DMS153 (cell line): ENCODE results near the gene CARMIL1.

Experiments used
- DNase-seq: peaks from one replicate; lab custom pipeline; 2025; lab: John Stamatoyannopoulos, UW

The CARMIL1 gene

DNA sequence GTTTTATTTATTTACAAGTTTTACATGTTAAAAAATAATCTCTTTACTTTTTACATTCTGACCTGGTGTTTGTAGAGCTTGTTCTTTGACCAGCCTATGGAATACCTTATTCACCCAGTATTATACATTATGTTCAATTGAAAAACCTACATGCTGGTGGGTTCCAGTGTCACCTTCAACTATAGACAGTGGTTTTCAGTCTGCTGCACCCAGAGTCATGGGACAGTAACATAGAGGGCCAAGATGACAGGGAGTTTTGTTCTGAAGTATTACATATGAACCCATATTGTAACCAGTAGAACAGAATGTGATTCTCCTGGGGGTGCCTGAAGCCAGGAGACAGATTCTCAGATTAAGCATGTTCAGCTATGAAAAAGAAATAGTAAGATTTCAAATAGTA is 233.4 kb downstream of the CARMIL1 start:
- no peak for DNase-seq

DNA sequence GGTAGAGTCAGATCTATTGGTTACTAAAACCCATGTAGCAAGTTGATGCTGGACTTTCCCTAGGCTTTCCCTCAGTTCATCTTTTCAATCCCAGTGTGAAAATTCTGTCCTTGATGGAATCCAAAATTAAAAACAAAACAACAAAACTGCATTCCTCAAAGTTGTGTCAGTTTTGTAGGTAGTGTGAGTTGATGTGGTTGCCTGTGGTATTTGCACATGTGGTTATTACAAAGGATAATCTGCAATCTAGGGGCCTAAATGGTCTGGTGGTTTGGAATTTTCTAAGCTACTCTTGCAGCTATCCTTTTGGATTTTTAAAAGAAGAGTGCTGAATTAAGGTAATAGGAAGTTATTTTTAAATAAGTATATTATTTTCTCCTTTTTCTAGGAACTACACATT is 240.7 kb downstream of the CARMIL1 start:
- no peak for DNase-seq

DNA sequence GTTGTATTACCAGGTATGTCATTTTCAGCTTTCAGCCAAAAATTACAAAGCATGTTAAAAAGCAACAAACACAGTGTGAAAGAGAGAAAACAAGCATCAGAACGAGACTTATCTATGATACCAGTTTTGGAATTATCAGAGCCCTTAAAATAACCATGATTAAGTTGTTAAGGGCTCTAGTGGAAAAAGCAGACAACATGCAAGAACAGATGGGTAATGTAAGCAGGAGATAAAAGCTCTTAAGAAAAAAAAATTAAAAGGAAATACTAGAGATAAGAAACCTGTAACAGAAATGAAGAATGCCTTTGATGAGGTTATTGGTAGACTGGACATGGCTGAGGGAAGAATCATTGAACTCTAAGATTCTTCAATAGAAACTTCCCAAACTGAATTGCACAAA is 245.4 kb downstream of the CARMIL1 start:
- DNase-seq: no peak

DNA sequence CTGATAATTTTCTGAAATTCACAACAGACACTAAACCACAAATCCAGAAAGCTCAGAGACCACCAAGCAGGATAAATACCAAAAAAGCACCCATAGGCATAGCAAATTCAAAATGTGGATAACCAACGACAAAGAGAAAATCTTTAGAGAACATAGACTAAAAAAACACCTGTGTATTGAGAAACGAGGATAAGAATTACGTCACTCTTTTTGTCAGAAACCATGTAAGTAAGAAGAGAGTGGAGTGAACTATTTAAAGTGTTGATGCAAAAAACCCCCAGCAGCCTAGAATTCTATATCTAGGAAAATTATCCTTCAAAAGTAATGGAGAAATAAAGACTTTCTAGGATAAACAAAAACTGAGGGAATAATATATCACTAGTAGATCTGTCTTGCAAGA is 245.9 kb downstream of the CARMIL1 start:
- no peak for DNase-seq

DNA sequence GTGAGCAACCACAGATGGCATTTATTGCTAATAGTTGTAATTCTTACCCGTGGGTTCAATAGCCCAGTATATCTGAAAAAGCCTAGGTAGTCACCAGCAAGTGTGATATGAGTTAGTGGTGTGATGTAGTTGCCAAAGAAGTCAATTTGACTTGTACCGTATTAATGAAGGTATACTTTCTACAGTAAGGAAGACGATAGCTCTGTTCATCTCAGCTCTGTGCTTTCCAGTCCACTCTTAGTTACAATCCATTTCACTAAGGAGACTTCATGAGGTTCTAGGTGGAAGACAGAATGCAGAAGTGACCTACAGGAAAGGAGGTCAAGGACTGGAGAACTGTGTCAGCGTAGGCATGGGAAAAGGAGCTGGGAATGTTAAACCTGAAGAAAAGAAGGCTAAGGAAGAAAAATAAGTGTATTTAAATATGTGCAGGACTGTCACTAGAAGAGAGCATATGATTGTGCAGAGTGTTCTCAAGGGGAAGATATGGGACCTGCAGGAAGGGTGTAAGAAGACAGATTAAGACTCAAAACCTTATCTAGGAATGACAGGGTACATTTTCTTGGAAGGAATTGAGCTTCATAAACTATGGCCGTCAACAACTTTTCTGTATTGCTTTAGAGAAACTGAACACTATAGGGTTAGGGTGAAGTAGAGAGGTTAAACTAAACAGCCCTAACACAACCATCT is 255.9 kb downstream of the CARMIL1 start:
- no peak for DNase-seq

DNA sequence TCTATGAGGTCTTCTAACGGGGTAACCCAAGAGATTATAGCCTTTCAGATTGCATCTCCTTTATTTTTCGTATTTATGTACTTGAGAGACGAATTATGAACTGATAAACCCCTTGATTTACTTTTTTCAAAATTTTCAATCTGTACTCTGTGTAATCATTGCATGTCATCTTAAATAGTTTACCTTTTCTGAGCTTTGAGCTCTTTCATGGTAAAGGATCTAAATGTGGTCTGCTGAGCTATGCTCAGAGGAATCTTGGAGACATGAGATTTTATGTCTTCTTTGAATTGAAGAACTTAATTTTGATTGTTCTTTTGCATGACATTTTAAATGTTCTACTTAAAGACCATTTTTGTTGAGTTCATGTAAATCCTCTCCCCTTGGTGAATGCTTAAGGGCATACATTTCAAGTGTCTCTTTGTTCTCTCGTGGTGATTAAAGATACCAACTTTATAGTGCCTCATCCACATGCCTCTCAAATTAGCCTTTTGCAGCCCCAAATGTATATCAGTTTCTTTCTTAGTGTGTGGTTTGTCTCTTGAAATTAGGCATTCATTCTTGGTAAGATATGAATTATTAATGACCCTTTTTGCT is 256.6 kb downstream of the CARMIL1 start:
- DNase-seq: no peak

DNA sequence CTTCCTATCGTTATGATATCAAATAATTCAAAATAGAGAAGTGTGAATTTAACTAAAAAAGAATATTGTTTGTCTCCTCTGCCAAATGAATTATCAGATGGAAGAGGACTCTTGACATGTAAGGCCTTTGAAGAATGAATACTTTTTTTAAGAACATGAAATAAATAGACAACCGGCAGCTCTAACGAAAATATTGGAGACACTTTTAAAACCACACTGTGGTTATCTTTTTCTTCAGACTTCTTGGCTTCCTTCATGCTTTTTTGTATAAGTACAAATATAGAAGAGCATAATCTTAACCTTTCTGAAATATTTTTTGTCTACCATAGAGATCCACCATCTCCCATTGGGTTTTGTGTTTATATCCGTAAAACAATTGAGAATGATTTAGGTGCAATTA is 257.6 kb downstream of the CARMIL1 start:
- no peak for DNase-seq

DNA sequence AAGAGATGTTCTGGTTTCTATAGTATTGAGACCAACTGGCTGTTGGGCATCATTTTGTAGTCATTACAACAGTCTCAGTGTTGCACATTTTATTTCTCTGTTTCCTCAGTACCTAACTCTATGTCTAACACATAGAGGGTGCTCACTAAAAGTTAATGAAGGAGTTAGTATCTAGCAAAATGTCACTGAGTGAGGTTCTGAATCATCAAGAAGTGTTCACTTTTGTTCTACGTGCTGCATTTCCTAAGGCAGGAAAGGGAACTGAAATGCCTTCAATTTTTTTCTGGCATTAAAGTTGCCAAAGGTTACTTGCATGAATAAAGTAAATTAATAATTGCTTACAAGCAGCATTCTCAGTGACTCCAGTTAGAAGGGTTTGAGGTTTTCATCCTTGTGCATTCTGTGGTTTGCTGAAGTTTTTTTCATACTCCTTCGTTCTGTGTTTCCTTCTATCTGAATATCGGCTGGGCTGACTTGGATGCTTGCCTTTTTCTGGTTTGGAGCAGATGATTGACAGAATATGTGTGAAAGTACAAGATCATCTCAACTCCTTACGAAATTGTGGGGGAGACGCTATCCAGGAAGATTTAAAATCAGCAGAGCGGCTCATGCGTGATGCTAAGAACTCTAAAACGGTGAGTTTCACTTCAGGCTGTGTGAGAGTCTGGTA is 258.3 kb downstream of the CARMIL1 start:
- no peak for DNase-seq

DNA sequence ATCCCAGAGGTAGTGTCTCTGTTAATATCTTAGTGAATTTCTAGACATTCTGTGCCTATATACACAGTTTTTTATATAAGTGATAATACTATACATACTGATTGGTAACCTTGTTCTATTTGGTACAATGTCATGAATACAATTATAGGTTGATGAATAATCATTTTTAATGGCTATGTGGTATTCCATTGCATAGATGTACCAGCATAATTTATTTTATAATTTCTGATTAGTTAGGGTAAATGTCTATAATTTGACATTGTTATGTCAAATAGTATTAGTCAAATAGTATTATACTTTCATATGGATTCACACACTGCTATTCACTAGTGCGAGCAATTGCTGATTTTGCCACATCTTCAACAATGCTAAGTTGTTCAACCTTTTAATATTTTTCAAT is 262.1 kb downstream of the CARMIL1 start:
- no peak for DNase-seq

DNA sequence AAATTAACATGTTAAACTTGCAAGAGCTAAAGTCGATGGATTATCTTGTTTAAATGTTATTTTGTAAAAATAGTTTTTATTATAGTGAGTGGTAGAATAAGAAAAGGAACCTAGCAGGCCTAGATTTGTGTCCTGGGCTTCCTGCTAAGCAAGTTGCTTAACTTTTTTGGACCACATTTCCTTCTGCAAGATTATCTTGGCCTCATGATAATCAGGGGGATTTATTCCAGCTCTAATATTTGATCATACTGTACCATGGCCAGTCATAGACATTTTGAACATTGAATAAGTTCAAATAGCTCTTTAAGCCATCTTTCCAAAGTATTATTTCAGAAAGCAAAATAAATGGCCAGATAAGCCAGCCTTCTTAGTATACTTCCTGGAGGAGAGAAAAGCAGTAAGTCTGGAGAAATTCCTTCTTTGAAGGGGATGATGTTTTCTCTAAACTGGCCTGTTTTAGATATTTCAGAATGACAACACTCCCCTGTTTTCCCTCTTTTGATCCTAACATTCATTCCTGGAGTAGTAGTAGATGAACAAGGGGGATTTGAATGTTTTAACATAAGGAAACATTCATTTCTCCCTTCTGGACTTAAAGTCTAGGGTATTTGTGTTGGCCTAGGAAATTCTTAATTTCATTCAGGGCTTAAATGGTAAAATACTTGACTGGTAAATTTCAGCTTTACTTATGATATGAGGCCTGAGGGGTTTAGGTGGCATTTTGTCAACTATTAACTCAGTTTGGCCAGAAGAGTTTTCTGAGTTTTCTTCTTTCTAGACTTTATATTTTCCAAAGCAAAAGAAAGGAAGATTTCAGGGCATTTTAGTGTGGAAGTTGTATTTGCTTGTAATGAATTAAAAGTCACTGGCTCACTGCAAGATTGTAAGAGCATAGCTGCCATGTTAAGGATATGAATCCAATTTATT is 264.1 kb downstream of the CARMIL1 start:
- DNase-seq: no peak

DNA sequence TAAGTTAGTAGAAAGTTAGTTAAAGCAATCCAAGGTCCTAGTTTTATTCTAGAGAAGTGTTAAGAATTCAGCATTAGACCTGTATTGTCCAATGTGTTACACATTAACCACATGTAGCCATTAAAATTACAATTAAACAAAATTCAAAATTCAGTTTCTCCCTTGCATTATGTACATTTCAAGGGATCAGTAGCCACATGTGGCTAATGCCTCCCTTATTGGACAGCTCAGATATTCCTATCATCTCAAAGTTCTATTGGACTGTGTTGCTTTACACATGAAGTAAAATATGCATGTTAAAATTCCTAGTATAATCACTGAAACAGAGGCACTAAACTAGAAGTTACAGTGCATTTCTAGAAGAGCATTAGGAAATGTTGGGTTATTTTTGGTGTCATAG is 265.7 kb downstream of the CARMIL1 start:
- DNase-seq: no peak

DNA sequence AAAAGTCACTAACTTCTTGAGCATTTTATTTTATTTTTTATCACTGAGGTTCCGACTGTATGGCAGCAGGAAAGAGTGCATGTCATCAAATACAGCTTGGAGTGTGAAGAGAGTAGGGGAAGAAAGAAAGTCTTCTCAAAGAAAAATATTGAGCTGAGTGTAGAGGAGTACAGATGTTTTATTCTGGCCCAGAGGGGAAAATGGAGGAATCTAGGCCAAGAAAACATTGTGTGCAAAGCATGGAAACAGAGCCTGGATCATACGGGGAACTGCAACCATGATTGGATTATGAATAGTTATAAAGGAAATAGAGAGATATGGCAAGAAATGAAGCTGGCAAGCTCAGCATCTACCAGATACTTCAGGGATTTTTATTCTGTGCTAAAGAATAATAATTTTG is 268.6 kb downstream of the CARMIL1 start:
- DNase-seq: no peak

DNA sequence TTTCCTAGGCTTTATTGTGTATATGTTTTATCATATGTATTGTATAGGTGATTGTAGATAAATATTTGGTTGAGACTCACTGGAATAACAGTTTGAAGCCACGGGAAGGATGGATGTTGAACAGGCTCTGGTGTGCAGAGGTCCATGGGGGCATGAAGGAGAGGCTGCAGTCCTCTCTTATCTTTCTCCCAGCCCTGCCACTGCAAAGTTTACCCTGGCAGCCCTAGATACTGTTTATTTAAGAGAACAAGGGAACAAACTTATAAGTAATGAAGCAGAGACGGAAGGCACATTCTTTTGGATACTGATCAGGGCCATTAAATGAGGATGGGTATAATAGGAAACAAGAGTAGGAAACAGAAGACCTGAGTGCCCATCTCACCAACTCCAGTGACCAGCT is 269.3 kb downstream of the CARMIL1 start:
- DNase-seq: no peak

DNA sequence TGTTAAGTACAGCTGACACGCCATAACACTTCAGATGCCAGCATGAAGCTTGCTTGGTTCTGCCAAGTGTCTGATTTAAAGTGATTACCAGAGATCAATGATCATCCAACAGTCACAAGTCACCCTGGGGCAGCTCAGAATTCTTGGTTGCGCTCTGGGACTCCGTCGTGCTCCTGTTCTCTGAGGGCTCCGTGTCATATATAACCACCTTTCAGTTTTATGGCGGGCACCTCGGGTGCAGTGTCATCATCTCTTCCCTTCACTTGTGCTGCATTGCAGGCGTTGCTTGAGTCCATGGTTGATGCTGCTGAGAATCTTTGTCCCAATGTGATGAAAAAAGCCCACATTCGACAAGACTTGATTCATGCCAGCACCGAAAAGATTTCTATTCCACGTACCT is 271.5 kb downstream of the CARMIL1 start:
- no peak for DNase-seq

DNA sequence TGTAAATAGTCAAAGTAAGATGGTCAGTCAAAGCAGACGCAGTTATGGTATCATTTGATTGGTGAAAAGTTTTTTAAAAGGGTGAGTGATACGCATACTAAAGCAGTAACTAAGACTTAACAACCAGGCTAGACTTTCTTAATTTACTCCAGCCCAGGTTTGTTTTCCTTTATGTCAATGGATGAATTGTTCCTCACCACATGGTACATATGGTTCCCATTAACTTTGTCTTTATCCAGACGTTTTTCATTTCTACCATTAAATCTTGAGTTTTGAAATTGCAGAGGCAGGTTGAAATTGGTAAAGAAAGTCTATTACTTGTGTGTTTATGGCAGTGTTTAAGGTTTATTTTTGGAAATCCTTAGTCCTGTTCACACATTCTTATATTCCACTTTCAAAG is 274.3 kb downstream of the CARMIL1 start:
- DNase-seq: no peak

DNA sequence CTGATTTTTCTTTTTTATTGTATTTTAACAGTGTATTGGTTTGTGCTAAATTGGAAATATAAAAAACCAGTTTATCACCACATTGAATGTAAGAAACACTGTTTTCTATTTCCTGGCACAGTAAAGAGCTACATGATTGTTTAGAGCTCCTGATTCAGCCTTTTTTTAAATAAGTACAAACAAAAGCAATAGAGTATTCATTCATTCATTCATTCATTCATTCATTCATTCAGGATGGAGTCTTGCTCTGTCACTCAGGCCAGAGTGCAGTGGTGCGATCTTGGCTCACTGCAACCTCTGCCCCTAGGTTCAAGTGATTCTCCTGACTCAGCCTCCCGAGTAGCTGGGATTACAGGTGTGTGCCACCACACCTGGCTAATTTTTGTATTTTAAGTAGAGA is 276.0 kb downstream of the CARMIL1 start:
- no peak for DNase-seq

DNA sequence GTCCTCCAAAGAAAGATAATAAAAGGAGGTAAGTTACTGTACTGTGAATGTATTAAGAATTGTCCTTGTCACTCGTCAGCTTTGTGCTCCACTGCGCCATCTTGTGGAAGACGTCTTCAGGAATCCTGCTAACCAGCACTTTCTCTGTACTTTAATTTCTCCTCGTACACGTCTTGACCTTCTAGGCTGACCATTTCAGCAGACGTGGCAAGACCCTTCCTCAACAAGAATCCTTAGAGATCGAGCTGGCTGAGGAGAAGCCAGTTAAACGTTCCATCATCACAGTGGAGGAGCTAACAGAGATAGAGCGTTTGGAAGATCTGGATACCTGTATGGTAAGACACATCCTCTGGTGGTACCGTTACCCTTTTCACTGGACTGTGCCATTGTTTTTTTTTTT is 277.3 kb downstream of the CARMIL1 start:
- DNase-seq: peak; percentile 27

DNA sequence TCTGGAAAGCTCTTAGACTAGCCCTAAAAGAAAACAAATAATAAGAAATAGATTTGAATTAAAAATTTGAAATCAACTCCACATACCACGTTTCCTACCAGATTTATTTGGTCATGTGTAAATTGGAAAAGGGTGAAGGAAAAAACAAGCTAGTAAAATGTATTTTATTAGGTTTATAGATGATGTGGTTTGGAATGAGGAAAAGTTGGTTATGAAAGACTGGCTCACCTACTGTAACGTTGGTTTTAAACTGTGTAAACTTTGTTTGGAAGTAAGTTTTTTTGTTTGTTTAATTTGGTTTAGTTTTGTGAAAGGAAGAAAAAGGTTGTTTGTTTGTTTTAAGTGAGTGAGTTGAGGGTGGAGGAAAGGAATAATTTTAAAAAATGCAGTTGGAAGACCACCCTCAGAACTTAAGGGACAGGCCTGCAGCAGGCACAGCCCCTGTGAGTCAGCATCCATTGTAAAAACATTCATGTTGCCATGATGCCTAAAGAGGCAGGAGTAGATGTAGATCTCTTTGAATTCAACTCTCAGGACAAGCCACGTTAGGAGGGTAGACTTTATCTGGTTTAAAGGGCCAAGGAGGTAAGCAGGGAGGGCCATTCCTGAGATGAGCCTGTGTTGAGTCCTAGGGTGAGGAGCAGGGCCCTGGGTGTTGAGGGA is 279.1 kb downstream of the CARMIL1 start:
- no peak for DNase-seq

DNA sequence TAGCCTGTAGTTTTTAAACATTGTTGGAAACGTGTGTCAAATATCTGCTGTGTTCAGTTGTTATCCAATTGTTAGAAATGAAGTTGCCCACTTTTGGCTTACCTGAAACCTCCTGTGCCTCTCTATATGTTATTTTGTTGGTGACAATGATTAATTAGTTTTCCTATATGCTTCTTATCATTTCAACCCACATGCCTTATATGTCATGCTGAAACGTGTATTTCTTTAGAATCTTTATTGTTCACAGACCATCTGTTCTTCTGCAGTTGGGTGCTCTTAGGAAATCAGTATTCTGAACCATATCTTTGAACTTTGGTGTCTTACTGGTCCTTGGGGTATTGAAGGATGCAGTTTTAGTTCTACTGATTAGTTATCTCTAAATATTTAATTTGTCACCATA is 281.7 kb downstream of the CARMIL1 start:
- no peak for DNase-seq

DNA sequence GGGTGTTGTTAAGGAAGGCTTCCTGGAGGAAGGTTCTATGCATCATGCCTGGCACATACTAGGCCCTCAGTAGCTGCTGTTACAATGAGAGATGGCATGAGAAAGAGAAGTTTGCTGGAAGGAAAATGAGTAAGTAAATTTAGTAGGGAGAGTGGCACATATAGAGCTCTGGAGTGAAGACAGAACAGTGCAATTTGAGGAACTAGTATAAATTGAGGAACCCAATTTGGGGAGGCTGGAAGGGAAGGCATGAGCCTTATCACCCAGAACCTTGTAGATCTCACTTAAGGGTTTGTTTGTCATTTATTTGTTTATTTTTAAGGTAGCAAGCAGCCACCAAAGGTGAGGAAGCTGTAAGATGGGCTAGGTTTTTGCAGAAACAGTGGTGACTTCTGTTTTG is 285.8 kb downstream of the CARMIL1 start:
- no peak for DNase-seq

DNA sequence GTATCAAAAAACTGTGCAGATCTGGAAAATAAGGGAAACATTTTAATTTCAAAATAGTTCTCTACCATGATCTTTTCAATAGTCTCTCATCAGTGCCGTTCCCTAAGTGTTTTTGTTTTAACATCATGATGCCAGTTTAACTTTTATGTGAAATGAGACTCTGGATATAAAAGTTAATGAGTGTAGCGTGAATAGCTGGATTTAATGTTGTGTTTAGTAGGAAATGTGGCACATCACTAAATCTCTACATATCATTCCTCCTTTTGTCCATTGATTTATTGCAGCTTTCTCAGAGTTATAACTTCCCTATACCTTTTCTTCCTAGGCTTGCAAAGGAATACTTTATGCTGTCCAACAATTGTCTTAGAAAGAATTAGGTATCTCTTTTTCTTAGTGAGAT is 291.4 kb downstream of the CARMIL1 start:
- no peak for DNase-seq

DNA sequence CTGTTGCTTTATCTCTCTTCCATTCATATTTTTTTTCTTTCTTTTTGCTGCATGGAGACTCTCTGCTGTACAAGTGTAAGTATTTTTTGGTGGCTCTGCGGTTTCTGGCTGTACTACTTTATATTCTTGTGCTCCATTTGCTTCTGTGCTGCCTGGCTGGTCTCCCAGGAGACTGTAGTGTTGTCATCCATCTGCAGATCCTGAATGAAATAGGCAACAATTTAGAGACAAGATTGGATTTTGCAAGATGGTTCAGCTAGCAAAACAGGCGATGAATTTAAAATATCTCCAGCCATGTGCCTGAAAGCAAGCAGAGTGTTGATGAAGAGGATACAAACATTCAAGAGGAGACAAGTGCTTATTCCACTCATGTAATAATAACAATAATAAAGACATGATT is 297.7 kb downstream of the CARMIL1 start:
- DNase-seq: no peak
